OCI-LY7 (cell line): Measurements from ENCODE around the gene FAM3B. TPM values are rescaled to one million over a fixed set of nuclear protein-coding genes. Genes with fewer than 3 reads are reported as not detected.

ENCODE experiments used
- BruUV-seq: library from RNA; stranded (reverse); fragments of 400-500 nt; replicated peaks from 2 replicates; lab custom pipeline; 2021; lab: Mats Ljungman, UMichigan
- CTCF ChIA-PET: fragments of 300-600 bp; sonication (Branson Sonifier 250); formaldehyde crosslinking; loops from one replicate; lab custom pipeline; 2022; ENCODE audit warnings: antibody characterized with exemption; ENCODE audit not compliant: unreplicated experiment; lab: Charles Lee
- POLR2A ChIA-PET: fragments of 300-600 bp; sonication (Branson Sonifier 250); formaldehyde crosslinking; loops from one replicate; lab custom pipeline; 2022; ENCODE audit warnings: antibody characterized with exemption; lab: Charles Lee
- DNase-seq: peaks from one replicate; pipeline ENCODE4 v3.0.0-alpha.2; 2015; ENCODE audit warnings: low spot score
- H2AFZ ChIP-seq: fragments of 200-600 bp; sonication (generic), shearing (Covaris generic); 2 replicates; pipeline ENCODE4 v1.6.1; 2014; ENCODE audit warnings: mild to moderate bottlenecking, antibody characterized with exemption, low read length, moderate library complexity
- H3K27ac ChIP-seq: fragments of 200-600 bp; sonication (generic); 2 replicates; pipeline ENCODE4 v1.5.1; 2014; ENCODE audit warnings: mixed run types, low read depth, mild to moderate bottlenecking, moderate library complexity, low read length, inconsistent platforms; ENCODE audit not compliant: poor library complexity, severe bottlenecking
- H3K36me3 ChIP-seq: fragments of 200-600 bp; sonication (generic); 2 replicates; pipeline ENCODE4 v1.6.1; 2014; ENCODE audit warnings: mild to moderate bottlenecking, antibody characterized with exemption, low read length, moderate library complexity, mixed read lengths; ENCODE audit not compliant: insufficient read depth
- H3K4me1 ChIP-seq: fragments of 200-600 bp; sonication (generic); 2 replicates; pipeline ENCODE4 v1.5.1; 2014; ENCODE audit warnings: mild to moderate bottlenecking, low read length; ENCODE audit not compliant: insufficient read depth, poor library complexity, severe bottlenecking
- H3K4me2 ChIP-seq: fragments of 200-600 bp; sonication (generic); 2 replicates; pipeline ENCODE4 v1.6.1; 2014; ENCODE audit warnings: mild to moderate bottlenecking, low read length
- H3K4me3 ChIP-seq: fragments of 200-600 bp; sonication (generic); 2 replicates; pipeline ENCODE4 v1.5.1; 2014; ENCODE audit warnings: mild to moderate bottlenecking, low read depth, low read length; ENCODE audit not compliant: poor library complexity, severe bottlenecking
- H3K79me2 ChIP-seq: fragments of 200-600 bp; sonication (generic); 2 replicates; pipeline ENCODE4 v1.6.1; 2016; ENCODE audit warnings: low read depth, mild to moderate bottlenecking, low read length, moderate library complexity, mixed read lengths; ENCODE audit not compliant: insufficient read depth
- H3K9me2 ChIP-seq: fragments of 200-600 bp; sonication (generic); 2 replicates; pipeline ENCODE4 v1.6.1; 2016; ENCODE audit warnings: mild to moderate bottlenecking, low read length, mixed read lengths; ENCODE audit not compliant: insufficient read depth
- H3K9me3 ChIP-seq: fragments of 200-600 bp; sonication (generic); 2 replicates; pipeline ENCODE4 v1.6.1; 2014; ENCODE audit warnings: mild to moderate bottlenecking, mixed run types, low read length, mixed read lengths
- H4K20me1 ChIP-seq: fragments of 200-600 bp; sonication (generic); 2 replicates; pipeline ENCODE4 v1.6.1; 2014; ENCODE audit warnings: mild to moderate bottlenecking, antibody characterized with exemption, low read length, moderate library complexity, mixed read lengths; ENCODE audit not compliant: insufficient read depth
- CTCF ChIP-seq: fragments of 200-600 bp; sonication (generic); conservative IDR thresholded peaks from 2 replicates; pipeline ENCODE4 v1.5.1; 2014; ENCODE audit warnings: mild to moderate bottlenecking, antibody characterized with exemption, low read length, moderate library complexity, mixed read lengths
- EZH2phosphoT487 ChIP-seq: fragments of 200-600 bp; sonication (generic); IDR thresholded peaks from 2 replicates; pipeline ENCODE4 v1.6.1; 2018; ENCODE audit warnings: low read depth, borderline replicate concordance, mild to moderate bottlenecking, mixed run types, antibody characterized with exemption, low read length, moderate library complexity, mixed read lengths
- intact Hi-C: fragments of 100-400 bp; cut with micrococcal nuclease; formaldehyde crosslinking; loops from one replicate; pipeline ENCODE4 v1.10.0; 2022; ENCODE audit not compliant: unreplicated experiment
- total RNA-seq, 2 experiments: library from RNA; depleted of rRNA in 1 of 2; stranded (reverse); fragments of >200 nt in 1 of 2; shearing (Covaris generic) in 1 of 2; gene quantifications; 2 replicates each; pipeline ENCODE4 v1.2.3, GENCODE V29; 2014 to 2022

The FAM3B gene
- total RNA-seq, 2 experiments from 2014 or later, result 0.19 TPM; not detected in 1

- H3K9me2 ChIP-seq, result no peaks in the 10 kb centered on the region
- H2AFZ ChIP-seq, result 0 out of 2 replicates have a peak overlapping the region, but pooled peaks have one; percentile 17
- ChIA-PET POLR2A (interaction anchor here (0.6 to 2.0 kb wide), 8 partner anchors 14 to 632 kb away, joined by 3 to 8 read pairs (median 4); no protein-coding TSS in a partner anchor), CTCF (interaction anchor here (0.7 to 1.9 kb wide), 7 partner anchors 37 to 329 kb away, joined by 3 to 5 read pairs (median 4); no protein-coding TSS in a partner anchor)
- H3K4me3 ChIP-seq, result no peak overlapping the region
- H4K20me1 ChIP-seq, result no peaks in the 10 kb centered on the region
- H3K36me3 ChIP-seq, result no peaks in the 10 kb centered on the region
- no peak overlapping the region for H3K27ac ChIP-seq
- intact Hi-C loops, result loop anchor here (1.0 to 2.0 kb wide), 4 partner anchors 37 to 327 kb away; no protein-coding TSS in a partner anchor
- no peak for TF ChIP-seq EZH2phosphoT487
- TF ChIP-seq CTCF, result peak; percentile 90
- H3K4me2 ChIP-seq, result no peak overlapping the region
- H3K4me1 ChIP-seq, result peaks cover 8% of the 10 kb centered on the region
- no peaks in the 10 kb centered on the region for H3K9me3 ChIP-seq
- no peaks in the 10 kb centered on the region for H3K79me2 ChIP-seq
- no TSS peak for BruUV-seq
- peak; percentile 85 for DNase-seq
Observed at GRCh38 chr21:41283211-41283818, 33.3 kb upstream of the FAM3B start.

- no peak overlapping the region for H3K4me3 ChIP-seq
- H3K79me2 ChIP-seq, result no peaks in the 10 kb centered on the region
- intact Hi-C loops, result no loop called here
- ChIA-PET CTCF (no interaction called here), POLR2A (no interaction called here)
- no peaks in the 10 kb centered on the region for H3K9me2 ChIP-seq
- TF ChIP-seq CTCF (no peak), EZH2phosphoT487 (no peak)
- peaks cover 2% of the 10 kb centered on the region for H3K4me1 ChIP-seq
- H3K9me3 ChIP-seq, result peaks cover 7% of the 10 kb centered on the region; the same call in 1 of the 2 replicates
- BruUV-seq, result no TSS peak
- H4K20me1 ChIP-seq, result no peaks in the 10 kb centered on the region
- DNase-seq, result no peak
- no peak overlapping the region for H3K27ac ChIP-seq
- H3K4me2 ChIP-seq, result no peak overlapping the region
- H3K36me3 ChIP-seq, result no peaks in the 10 kb centered on the region
- no peak overlapping the region for H2AFZ ChIP-seq
Observed at GRCh38 chr21:41289431-41289830, 27.2 kb upstream of the FAM3B start.
